ENCODE data around the gene TBCD.

- TF ChIP-seq CTCF (IDR thresholded peaks at IDR 0.05) (no peak), POLR2AphosphoS5 (IDR thresholded peaks at IDR 0.05) (peak in 1 of 3 donors; percentile 5)
Observed at GRCh38 chr17:82888583-82889495, 137.0 kb downstream of the TBCD start.

All from breast epithelium (tissue), 3 donors.